AG04450 (cell line): ENCODE measurements around the gene LRCH1. TPM values are rescaled to one million over a fixed set of nuclear protein-coding genes. Genes with fewer than 3 reads are reported as not detected.

Experiments used
- CTCF ChIA-PET: fragments of 300-600, 350-600 bp; formaldehyde crosslinking; extraction: SDS; loops from one replicate; lab custom pipeline; 2022; ENCODE audit warnings: antibody characterized with exemption, inconsistent platforms; lab: Charles Lee
- POLR2A ChIA-PET: fragments of 350-600 bp; formaldehyde crosslinking; extraction: SDS; loops from one replicate; lab custom pipeline; 2021; ENCODE audit warnings: antibody characterized with exemption, inconsistent platforms; lab: Yijun Ruan, JAX
- DNase-seq: peaks from one replicate; pipeline ENCODE4 v3.0.0-alpha.2; 2011; ENCODE audit warnings: low read depth, low spot score
- H3K27ac ChIP-seq: one replicate; pipeline ENCODE4 v1.5.1; 2012; ENCODE audit warnings: low read depth, low read length, control low read depth
- H3K27me3 ChIP-seq: one replicate; pipeline ENCODE4 v1.6.0; 2012; ENCODE audit warnings: low read length; ENCODE audit not compliant: control insufficient read depth, insufficient read depth
- H3K4me3 ChIP-seq: 2 replicates; pipeline ENCODE4 v1.5.1; 2011; ENCODE audit warnings: mild to moderate bottlenecking, low read depth, low read length, control low read depth
- H3K9me3 ChIP-seq: 2 replicates; pipeline ENCODE4 v1.5.1; 2012; ENCODE audit warnings: low read length; ENCODE audit not compliant: control insufficient read depth, insufficient read depth
- polyA plus RNA-seq: library from polyadenylated mRNA; depleted of rRNA; stranded (reverse); fragments of >200 nt; gene quantifications from 2 replicates; pipeline ENCODE4 v1.2.3, GENCODE V29; 2011
- TF ChIP-seq, protein P1 (sequence below): IDR thresholded peaks from 2 replicates; pipeline ENCODE4 v1.5.1; 2011; ENCODE audit warnings: low read depth, low read length, control low read depth, inconsistent platforms

LRCH1 gene
- polyA plus RNA-seq, 1 experiment, result 17.4 TPM

DNA sequence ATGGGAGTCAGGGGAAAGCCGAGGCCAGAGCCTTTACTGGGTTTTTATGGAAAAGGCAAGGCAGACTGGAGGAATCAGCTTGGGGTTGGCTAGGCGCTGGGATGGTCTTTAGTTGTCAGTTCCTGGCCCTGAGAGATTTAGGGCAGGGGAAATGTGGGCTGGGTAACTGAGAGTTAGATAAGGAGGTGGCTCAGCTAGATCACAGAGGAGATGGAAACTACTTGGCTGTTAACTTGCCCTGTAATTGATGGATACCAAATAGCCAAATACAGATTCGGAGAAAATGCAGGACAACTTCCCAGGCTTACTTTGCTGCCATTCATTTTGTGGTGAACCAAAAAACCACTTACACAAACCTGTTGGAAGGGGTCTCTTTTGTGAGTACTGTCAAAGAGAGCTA is 54.0 kb downstream of the LRCH1 start:
- no peak overlapping the region for H3K4me3 ChIP-seq
- POLR2A ChIA-PET, result no interaction called here

DNA sequence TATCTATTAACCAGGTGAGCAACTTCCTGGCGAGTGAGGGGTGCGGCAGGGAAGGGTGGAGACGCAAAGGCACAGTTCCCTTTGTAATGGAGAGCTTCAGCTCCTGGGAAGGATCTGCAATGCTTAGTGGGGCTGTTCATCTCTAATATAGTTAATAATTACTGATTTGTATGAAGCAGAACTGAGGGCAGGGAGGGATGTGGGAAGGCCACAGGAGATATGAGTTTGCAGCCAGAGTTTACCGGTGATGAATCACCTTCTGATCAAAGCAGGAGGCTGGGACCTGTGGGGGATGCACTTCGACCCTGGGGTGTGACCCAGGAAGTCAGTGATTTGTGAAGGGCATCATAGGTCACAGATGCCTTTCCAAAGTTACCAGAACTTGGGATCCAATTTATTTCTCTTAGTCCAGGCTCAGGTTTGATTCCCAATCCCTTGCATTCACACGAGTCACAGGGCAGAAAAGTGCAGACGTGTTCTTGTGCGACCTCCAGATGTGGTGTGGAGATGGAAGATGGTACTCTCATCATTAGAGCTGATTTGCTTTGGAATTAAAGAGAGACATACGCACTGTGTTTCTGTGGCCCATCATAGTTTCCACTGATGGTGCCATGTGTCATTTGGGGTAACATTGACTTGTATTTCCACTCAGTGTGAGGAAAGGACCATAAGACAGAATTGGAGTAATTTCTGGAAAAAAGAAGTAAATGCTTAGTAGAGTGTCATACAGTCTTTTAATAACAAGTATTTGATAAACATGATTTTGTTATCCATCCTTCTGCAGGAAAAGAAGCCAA is 55.0 kb downstream of the LRCH1 start:
- TF ChIP-seq, protein P1, sequence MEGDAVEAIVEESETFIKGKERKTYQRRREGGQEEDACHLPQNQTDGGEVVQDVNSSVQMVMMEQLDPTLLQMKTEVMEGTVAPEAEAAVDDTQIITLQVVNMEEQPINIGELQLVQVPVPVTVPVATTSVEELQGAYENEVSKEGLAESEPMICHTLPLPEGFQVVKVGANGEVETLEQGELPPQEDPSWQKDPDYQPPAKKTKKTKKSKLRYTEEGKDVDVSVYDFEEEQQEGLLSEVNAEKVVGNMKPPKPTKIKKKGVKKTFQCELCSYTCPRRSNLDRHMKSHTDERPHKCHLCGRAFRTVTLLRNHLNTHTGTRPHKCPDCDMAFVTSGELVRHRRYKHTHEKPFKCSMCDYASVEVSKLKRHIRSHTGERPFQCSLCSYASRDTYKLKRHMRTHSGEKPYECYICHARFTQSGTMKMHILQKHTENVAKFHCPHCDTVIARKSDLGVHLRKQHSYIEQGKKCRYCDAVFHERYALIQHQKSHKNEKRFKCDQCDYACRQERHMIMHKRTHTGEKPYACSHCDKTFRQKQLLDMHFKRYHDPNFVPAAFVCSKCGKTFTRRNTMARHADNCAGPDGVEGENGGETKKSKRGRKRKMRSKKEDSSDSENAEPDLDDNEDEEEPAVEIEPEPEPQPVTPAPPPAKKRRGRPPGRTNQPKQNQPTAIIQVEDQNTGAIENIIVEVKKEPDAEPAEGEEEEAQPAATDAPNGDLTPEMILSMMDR, result no peak
- Histone ChIP-seq H3K4me3 (no peak overlapping the region), H3K27ac (no peak overlapping the region), H3K27me3 (no peaks in the 10 kb centered on the region), H3K9me3 (no peaks in the 10 kb centered on the region)
- ChIA-PET CTCF (no interaction called here), POLR2A (no interaction called here)
- DNase-seq, result no peak

More for the DNA sequence above, 54.0 kb downstream of the LRCH1 start:
- CTCF ChIA-PET, result no interaction called here
- H3K27ac ChIP-seq, result no peak overlapping the region
- H3K9me3 ChIP-seq, result no peaks in the 10 kb centered on the region
- no peaks in the 10 kb centered on the region for H3K27me3 ChIP-seq
- TF ChIP-seq, protein P1, result no peak
- DNase-seq, result no peak

DNA sequence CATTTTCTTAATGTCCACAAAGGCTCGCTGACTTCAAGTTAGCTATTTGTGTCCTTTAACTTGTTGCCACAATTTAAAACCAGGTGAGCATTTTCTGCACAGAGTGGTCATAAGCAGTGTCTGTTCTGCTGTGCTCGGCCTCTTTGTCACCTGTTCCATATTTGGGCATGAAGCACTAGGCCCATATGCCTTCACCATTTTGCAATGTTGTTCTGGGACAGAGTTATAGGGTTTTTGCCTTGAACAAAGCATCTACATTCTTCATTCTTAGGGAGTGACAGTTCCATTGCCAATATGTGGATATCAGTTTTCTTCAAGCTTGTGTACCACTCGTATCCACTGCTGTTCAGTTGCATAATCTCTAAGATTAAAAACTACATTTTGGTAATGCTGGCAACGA is 56.1 kb downstream of the LRCH1 start:
- CTCF ChIA-PET, result interaction anchor here (0.9 to 1.1 kb wide), 2 partner anchors 54 to 57 kb away, joined by 4 read pairs; no protein-coding TSS in a partner anchor
- DNase-seq, result no peak
- TF ChIP-seq, protein P1, result no peak
- Histone ChIP-seq H3K9me3 (no peaks in the 10 kb centered on the region), H3K27me3 (no peaks in the 10 kb centered on the region), H3K27ac (no peak overlapping the region), H3K4me3 (no peak overlapping the region)
- POLR2A ChIA-PET, result no interaction called here

DNA sequence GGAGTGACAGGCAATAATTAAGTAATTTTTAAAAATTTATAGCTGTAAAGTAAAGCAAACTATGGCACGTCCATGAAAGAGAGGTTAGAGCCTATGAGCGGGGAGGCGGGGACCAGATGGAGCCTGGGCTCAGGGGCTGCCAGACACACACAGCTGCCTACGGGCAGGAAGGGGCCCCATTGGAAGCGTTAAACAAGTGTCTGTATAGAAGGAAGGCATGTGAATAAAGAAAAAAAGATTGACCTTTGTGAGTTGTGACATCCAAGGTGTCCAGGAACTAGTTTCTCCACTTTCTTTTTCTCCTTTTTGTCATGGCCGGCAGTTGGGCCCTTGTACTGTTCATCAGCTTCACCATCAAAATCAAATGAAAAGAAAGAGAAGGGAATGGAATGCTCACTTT is 56.8 kb downstream of the LRCH1 start:
- CTCF ChIA-PET, result interaction anchor here (0.9 to 1.1 kb wide), 2 partner anchors 54 to 58 kb away, joined by 4 read pairs; no protein-coding TSS in a partner anchor
- TF ChIP-seq, protein P1, result no peak
- no peak overlapping the region for H3K27ac ChIP-seq
- no peaks in the 10 kb centered on the region for H3K9me3 ChIP-seq
- DNase-seq, result no peak
- H3K4me3 ChIP-seq, result no peak overlapping the region
- POLR2A ChIA-PET, result no interaction called here
- H3K27me3 ChIP-seq, result no peaks in the 10 kb centered on the region

DNA sequence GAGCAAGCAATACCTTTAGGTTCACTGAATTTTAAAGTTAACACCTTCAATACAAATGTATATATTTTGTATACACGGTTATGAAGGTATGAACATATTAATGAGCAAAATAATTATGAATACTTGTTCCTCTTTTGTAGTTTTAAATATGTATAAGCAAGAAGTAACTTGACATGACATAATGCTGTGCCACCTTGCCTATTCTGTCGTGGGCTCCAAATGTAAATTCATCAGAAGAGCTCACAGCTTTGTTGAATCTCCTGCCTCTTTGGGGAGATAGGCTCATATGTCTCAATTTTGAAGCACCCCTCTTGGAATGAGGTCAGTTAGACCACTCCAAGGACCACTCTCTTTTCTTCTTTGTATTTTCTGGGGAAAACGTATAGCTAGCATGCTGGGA is 59.3 kb downstream of the LRCH1 start:
- POLR2A ChIA-PET, result no interaction called here
- TF ChIP-seq, protein P1, result no peak
- DNase-seq, result no peak
- no peak overlapping the region for H3K4me3 ChIP-seq
- H3K9me3 ChIP-seq, result no peaks in the 10 kb centered on the region
- H3K27ac ChIP-seq, result no peak overlapping the region
- no peaks in the 10 kb centered on the region for H3K27me3 ChIP-seq
- CTCF ChIA-PET, result no interaction called here
